Muscle layer of colon (tissue), 2 donors: ENCODE results near the gene MTG1.
"Not testable (repeated sequence)": the region's sequence is repeated elsewhere in the genome, so short reads cannot be mapped to it uniquely, and the experiment has no call there.

Source experiments
- H3K27ac ChIP-seq: one replicate; pipeline ENCODE4 v1.7.0; 2013; ENCODE audit warnings: low read depth, mild to moderate bottlenecking, low read length, moderate library complexity
- H3K27me3 ChIP-seq, 2 donors: one replicate each; pipeline ENCODE4 v1.7.0; 2013; ENCODE audit warnings: low read length in 2 of 2, mild to moderate bottlenecking in 2 of 2; ENCODE audit not compliant: insufficient read depth in 2 of 2, control insufficient read depth in 1 of 2
- H3K36me3 ChIP-seq: one replicate; pipeline ENCODE4 v1.7.0; 2013; ENCODE audit warnings: mild to moderate bottlenecking, low read length; ENCODE audit not compliant: insufficient read depth
- H3K4me1 ChIP-seq: one replicate; pipeline ENCODE4 v1.7.0; 2013; ENCODE audit warnings: mild to moderate bottlenecking, low read length; ENCODE audit not compliant: insufficient read depth
- H3K4me3 ChIP-seq, 2 donors: one replicate each; pipeline ENCODE4 v1.7.0; 2013; ENCODE audit warnings: low read length in 2 of 2, low read depth in 1 of 2, mild to moderate bottlenecking in 1 of 2, moderate library complexity in 1 of 2
- H3K9ac ChIP-seq: one replicate; pipeline ENCODE4 v1.7.0; 2013; ENCODE audit warnings: low read length
- H3K9me3 ChIP-seq: one replicate; pipeline ENCODE4 v1.7.0; 2013; ENCODE audit warnings: mild to moderate bottlenecking, low read length
- donor health status: abdominal sarcoma.
- donor health status: Adenocarcinoma of cecum.

Gene MTG1

DNA sequence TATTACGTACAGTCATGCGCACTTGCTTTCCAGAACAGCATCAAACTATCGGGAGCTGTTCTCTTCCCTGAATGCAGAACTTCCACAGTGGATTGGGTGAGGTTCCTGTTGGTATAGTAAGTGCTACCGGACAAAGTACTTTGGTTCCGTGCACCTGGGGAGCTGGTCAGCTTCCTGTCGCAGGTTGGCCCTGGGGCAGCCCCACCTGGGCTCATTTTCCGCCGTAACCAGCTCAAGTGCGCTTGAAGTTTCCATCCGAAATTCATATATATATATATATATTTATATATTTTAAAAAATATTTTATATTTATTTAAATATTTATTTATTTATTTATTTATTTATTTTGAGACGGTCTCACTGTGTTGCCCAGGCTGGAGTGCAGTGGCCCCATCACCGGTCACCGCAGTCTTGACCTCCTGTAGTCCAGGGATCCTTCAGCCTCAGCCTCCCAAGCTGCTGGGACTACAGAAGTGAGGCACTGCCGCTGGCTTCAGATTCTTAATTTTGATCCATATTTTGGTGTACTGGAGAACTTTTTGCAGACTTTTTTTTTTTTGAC, 66.3 kb downstream of the MTG1 start:
- Histone ChIP-seq H3K27ac (no peak overlapping the region), H3K27me3 (no peaks in the 10 kb centered on the region), H3K9ac (no peak overlapping the region), H3K4me1 (no peaks in the 10 kb centered on the region), H3K36me3 (no peaks in the 10 kb centered on the region), H3K4me3 (no peak overlapping the region), H3K9me3 (no peaks in the 10 kb centered on the region)

GRCh38 chr10:133461027-133461426, 67.1 kb downstream of the MTG1 start:
- H3K9me3 ChIP-seq: no peaks in the 10 kb centered on the region
- H3K27ac ChIP-seq: no peak overlapping the region
- H3K36me3 ChIP-seq: no peaks in the 10 kb centered on the region
- H3K4me3 ChIP-seq: no peak overlapping the region
- no peaks in the 10 kb centered on the region for H3K27me3 ChIP-seq
- no peaks in the 10 kb centered on the region for H3K4me1 ChIP-seq
- no peak overlapping the region for H3K9ac ChIP-seq

DNA sequence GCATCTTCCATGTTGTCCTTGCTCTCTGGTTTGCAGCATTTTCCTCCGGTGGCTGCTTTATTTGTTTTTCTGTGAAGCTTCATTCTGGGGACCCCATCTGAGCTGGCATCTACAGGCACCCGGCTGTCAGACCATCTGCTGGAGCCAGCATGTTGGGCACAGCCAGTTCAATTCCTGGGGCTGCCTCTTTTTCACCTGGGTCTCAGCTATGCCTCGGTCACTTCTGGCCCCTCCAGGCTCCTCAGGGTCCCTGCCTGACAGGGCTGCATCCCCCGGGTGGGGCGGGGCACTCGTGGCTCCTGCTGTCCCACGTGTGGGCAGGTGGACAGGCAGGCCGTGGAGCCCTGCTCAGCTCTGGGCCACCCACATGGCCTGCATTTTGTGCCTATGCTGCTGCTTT, 67.9 kb downstream of the MTG1 start:
- Histone ChIP-seq H3K27me3 (no peaks in the 10 kb centered on the region), H3K36me3 (no peaks in the 10 kb centered on the region), H3K4me1 (no peaks in the 10 kb centered on the region), H3K27ac (no peak overlapping the region), H3K4me3 (no peak overlapping the region), H3K9ac (no peak overlapping the region), H3K9me3 (no peaks in the 10 kb centered on the region)

DNA sequence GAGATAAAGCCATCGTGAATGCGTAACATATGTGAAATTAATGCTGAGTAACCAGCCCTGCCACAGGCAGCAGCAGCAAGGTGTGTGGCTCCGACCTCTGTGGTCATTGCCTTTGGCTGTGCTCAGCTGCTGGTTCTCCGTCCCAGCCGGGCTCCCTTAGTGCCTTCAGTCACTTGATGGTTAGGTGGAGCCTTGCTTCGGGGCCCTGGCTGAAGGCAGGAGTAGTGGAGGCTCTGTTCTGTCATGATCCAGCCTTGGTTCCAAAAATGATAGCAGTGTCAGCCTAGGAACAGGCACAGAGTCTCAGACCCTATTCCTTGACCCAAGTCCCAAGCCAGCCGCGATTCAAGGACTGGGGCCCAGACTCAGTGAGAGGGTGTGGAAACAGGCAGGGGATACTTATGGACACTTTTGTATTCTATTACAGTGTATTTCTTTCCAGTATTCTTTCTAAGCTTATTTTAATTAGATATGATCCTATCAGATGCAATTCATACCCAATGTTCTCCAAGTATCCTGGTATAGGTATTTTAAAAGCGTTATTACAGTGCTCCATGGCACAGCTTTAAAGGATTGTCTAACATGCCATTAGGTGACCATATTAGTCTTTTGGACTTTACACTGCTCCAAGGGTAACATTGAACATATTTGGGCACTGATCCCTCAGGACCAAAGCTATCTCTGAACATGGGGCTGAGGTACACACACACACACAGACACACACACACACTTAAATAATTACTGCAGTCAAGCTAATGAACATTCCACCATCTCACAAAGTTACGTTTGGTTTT, 68.8 kb downstream of the MTG1 start:
- H3K36me3 ChIP-seq: no peaks in the 10 kb centered on the region
- H3K9me3 ChIP-seq: no peaks in the 10 kb centered on the region
- H3K27ac ChIP-seq: no peak overlapping the region
- H3K9ac ChIP-seq: no peak overlapping the region
- H3K27me3 ChIP-seq: no peaks in the 10 kb centered on the region
- no peaks in the 10 kb centered on the region for H3K4me1 ChIP-seq
- H3K4me3 ChIP-seq: no peak overlapping the region

DNA sequence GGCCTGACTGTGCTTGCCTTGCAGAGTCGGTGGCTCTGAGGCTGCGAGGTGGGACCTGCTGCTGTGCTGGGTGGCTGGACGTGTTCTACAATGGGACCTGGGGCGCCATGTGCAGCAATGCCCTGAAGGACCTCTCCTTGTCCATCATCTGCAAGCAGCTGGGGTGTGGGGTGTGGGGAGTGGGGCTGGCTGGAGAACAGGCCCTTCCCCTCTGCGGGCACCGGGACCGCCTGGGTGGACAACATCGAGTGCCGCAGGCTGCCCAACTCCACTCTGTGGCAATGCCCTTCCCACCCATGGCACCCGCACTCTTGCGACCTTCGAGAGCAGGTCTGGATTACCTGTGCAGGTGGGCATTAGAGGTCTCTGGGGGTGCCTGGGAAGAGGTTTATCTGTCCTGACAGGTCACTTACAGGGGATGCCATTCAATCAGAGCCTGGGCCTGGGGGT, 70.7 kb downstream of the MTG1 start:
- Histone ChIP-seq H3K27ac (no peak overlapping the region), H3K4me3 (no peak overlapping the region), H3K4me1 (no peaks in the 10 kb centered on the region), H3K9me3 (no peaks in the 10 kb centered on the region), H3K36me3 (no peaks in the 10 kb centered on the region), H3K27me3 (no peaks in the 10 kb centered on the region), H3K9ac (no peak overlapping the region)

DNA sequence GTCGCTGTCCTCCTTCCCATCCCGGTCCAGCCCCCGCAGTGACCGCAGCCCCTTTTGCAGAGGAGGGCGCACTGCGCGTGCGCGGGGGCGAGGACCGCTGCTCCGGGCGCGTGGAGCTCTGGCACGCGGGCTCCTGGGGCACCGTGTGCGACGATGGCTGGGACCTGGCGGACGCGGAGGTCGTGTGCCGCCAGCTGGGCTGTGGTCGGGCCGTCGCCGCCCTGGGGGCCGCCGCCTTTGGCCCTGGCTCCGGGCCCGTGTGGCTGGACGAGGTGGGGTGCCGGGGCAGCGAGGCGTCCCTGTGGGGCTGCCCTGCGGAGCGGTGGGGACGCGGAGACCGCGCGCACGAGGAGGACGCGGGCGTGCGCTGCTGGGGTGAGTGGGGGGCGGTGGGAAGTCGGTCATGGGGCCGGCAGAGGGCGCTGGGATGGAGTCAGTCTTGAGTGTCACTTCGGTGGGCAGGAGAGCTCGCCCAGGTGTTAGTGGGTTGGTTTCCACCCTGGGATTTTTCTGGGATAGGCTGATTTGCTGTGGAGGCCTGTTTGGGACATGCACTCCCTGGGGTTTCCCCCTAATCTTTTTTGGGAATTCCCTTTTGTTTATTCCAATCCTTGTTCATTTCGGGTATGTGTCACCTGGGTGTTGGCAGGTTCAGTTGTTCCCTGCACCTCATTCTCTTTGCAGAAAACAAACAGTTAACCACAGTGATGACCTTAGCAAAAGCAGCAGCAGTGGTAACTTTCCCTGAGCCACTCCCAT, 71.4 kb downstream of the MTG1 start:
- no peaks in the 10 kb centered on the region for H3K9me3 ChIP-seq
- H3K4me1 ChIP-seq: no peaks in the 10 kb centered on the region
- H3K9ac ChIP-seq: no peak overlapping the region
- H3K27ac ChIP-seq: no peak overlapping the region
- no peaks in the 10 kb centered on the region for H3K27me3 ChIP-seq
- no peak overlapping the region for H3K4me3 ChIP-seq
- H3K36me3 ChIP-seq: no peaks in the 10 kb centered on the region

GRCh38 chr10:133465950-133466474, 72.1 kb downstream of the MTG1 start:
- Histone ChIP-seq H3K9me3 (no peaks in the 10 kb centered on the region), H3K9ac (no peak overlapping the region), H3K4me1 (no peaks in the 10 kb centered on the region)

GRCh38 chr10:133466683-133467275, 72.8 kb downstream of the MTG1 start:
- H3K27ac ChIP-seq: no peak overlapping the region
- H3K36me3 ChIP-seq: no peaks in the 10 kb centered on the region
- no peak overlapping the region for H3K4me3 ChIP-seq
- no peak overlapping the region for H3K9ac ChIP-seq
- no peaks in the 10 kb centered on the region for H3K9me3 ChIP-seq
- no peaks in the 10 kb centered on the region for H3K4me1 ChIP-seq
- no peaks in the 10 kb centered on the region for H3K27me3 ChIP-seq

More at GRCh38 chr10:133465950-133466474, 72.1 kb downstream of the MTG1 start:
- no peak overlapping the region for H3K4me3 ChIP-seq
- no peaks in the 10 kb centered on the region for H3K36me3 ChIP-seq
- no peaks in the 10 kb centered on the region for H3K27me3 ChIP-seq
- H3K27ac ChIP-seq: no peak overlapping the region

GRCh38 chr10:133467286-133467911, 73.4 kb downstream of the MTG1 start:
- Histone ChIP-seq H3K27ac (no peak overlapping the region), H3K4me3 (no peak overlapping the region), H3K9ac (no peak overlapping the region), H3K4me1 (no peaks in the 10 kb centered on the region), H3K27me3 (no peaks in the 10 kb centered on the region), H3K36me3 (no peaks in the 10 kb centered on the region), H3K9me3 (no peaks in the 10 kb centered on the region)

GRCh38 chr10:133469205-133469604, 75.2 kb downstream of the MTG1 start:
- not testable (repeated sequence) for H3K36me3 ChIP-seq, H3K9me3 ChIP-seq, H3K4me3 ChIP-seq, H3K9ac ChIP-seq, H3K4me1 ChIP-seq, H3K27ac ChIP-seq, H3K27me3 ChIP-seq
